Right lobe of liver (tissue), 6 donors: ENCODE results near the gene ABCD4. TPM values are rescaled to one million over a fixed set of nuclear protein-coding genes. Genes with fewer than 3 reads are reported as not detected.

ENCODE experiments used
- ATAC-seq, 4 donors: fragments of 200-7000 bp; cut with Tn5 transposase; one replicate each; pipeline ENCODE4 v1.9.1; 2020; ENCODE audit warnings: mild to moderate bottlenecking in 4 of 4, moderate library complexity in 4 of 4
- DNase-seq, 3 donors: peaks; one replicate each; pipeline ENCODE4 v3.0.0-alpha.2; 2020
- H3K27ac ChIP-seq, 3 donors: fragments of 200-600 bp; one replicate each; pipeline ENCODE4 v1.8.0; 2022
- H3K27me3 ChIP-seq, 2 donors: fragments of 200-600 bp; one replicate each; pipeline ENCODE4 v1.8.0; 2022
- H3K36me3 ChIP-seq, 4 donors: fragments of 200-600 bp; sonication (generic) in 1 of 4; one replicate each; pipeline versions ENCODE4 v1.5.1 to v1.8.0; 2017 to 2022; ENCODE audit warnings: control low read depth in 1 of 4
- H3K4me1 ChIP-seq, 4 donors: fragments of 200-600 bp; sonication (generic) in 1 of 4; one replicate each; pipeline versions ENCODE4 v1.5.1 to v1.8.0; 2017 to 2022; ENCODE audit warnings: control low read depth in 1 of 4
- H3K4me3 ChIP-seq, 3 donors: fragments of 200-600 bp; one replicate each; pipeline ENCODE4 v1.8.0; 2022
- H3K9me3 ChIP-seq, 4 donors: fragments of 200-600 bp; sonication (generic) in 1 of 4; one replicate each; pipeline versions ENCODE4 v1.5.1 to v1.8.0; 2017 to 2022; ENCODE audit warnings: control low read depth in 1 of 4
- POLR2A ChIP-seq: fragments of 450-650 bp; IDR thresholded peaks from one replicate; pipeline ENCODE4 v1.6.1; 2017; ENCODE audit warnings: antibody characterized with exemption, mild to moderate bottlenecking
- WGBS: methylation state at CpG from one replicate; pipeline ENCODE4 v1.1.6; 2018; ENCODE audit warnings: low coverage, low lambda C conversion rate; ENCODE audit not compliant: insufficient coverage; ENCODE audit errors: missing lambda C conversion rate; 5-methylcytosine and 5-hydroxymethylcytosine counted together
- intact Hi-C, 2 donors: fragments of 100-400 bp; cut with DNase I; formaldehyde crosslinking; loops; one replicate each; pipeline versions ENCODE4 v1.11.2 to v1.14.1; 2022
- total RNA-seq, 6 experiments: library from RNA; depleted of rRNA in 2 of 6; stranded (reverse); fragments of >200 nt in 2 of 6; fragmentation: NEBNext Ultra II Directional in 3 of 6; extraction: Animal tissue kit (Norgen Biotek cat#: 25700) in 3 of 6; gene quantifications; one replicate each; pipeline versions ENCODE4 v1.1.0 to v1.2.4, GENCODE V29; 2016 to 2023
- TF ChIP-seq, protein P1 (sequence below), 4 donors: fragments of 200-600 bp in 3 of 4; fragments of 450-650 bp in 1 of 4; IDR thresholded peaks; one replicate each; pipeline versions ENCODE4 v1.5.1 to v1.8.0; 2016 to 2022; ENCODE audit warnings: antibody characterized with exemption in 4 of 4, mild to moderate bottlenecking in 2 of 4
- donor health status: DM: no; HTN: yes; CAD: no.
- donor health status: DM: no; HTN: no; CAD: no.
- donor health status: DM: no; HTN: no; CAD: no.
- donor health status: DM: no; HTN: yes; CAD: no.
- donor health status: DM: no; HTN: yes; CAD: no.

ABCD4 gene
- total RNA-seq, 6 experiments from 2014 or later, result 20.3 to 39.3 (median 32.2) TPM

DNA sequence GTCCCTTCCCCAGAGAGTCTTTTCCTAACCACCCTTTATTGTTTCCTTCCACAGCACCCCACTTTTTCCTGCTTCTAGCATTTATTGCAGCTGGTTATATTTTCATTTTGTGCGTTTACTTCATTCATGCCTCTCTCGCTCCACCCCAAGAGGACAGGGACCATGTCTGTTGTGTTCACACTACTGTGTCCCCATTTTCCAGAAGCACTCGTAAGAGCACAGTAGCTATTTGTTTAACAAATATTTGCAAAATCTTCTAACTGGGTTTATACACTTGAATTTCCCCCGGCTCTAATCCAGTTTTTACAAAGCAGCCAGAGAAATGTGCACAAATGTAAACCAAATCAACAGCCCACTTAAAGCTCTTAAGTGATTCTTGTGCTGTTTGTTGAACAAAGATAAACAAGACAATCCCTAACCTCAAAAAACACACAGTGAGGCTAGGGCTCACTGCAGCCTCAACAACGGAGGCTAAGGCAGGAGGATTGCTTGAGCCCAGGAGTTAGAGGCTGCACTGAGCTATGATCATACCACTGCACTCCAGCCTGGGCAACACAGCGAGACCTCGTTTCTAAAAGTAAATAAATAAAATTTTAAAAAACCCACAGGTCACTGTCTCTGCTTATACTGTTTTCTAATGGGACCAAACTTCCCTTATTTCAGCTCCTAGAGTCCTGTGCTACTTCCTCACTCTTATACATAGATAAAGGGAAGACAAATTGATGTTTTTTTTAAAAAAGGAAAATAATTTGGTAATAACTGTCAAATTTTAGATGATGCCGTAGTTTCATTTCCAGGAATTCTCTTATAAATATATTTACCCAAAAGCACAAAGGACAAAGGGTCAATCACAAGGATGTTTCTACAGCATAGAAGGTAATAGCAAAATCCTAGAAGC is 6.6 kb upstream of the ABCD4 start:
- TF ChIP-seq, protein P1, sequence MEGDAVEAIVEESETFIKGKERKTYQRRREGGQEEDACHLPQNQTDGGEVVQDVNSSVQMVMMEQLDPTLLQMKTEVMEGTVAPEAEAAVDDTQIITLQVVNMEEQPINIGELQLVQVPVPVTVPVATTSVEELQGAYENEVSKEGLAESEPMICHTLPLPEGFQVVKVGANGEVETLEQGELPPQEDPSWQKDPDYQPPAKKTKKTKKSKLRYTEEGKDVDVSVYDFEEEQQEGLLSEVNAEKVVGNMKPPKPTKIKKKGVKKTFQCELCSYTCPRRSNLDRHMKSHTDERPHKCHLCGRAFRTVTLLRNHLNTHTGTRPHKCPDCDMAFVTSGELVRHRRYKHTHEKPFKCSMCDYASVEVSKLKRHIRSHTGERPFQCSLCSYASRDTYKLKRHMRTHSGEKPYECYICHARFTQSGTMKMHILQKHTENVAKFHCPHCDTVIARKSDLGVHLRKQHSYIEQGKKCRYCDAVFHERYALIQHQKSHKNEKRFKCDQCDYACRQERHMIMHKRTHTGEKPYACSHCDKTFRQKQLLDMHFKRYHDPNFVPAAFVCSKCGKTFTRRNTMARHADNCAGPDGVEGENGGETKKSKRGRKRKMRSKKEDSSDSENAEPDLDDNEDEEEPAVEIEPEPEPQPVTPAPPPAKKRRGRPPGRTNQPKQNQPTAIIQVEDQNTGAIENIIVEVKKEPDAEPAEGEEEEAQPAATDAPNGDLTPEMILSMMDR (IDR thresholded peaks at IDR 0.05), result no peak
- TF ChIP-seq POLR2A, result no peak
- WGBS, result 54% methylated on average over 8 of the region's 8 CpGs

DNA sequence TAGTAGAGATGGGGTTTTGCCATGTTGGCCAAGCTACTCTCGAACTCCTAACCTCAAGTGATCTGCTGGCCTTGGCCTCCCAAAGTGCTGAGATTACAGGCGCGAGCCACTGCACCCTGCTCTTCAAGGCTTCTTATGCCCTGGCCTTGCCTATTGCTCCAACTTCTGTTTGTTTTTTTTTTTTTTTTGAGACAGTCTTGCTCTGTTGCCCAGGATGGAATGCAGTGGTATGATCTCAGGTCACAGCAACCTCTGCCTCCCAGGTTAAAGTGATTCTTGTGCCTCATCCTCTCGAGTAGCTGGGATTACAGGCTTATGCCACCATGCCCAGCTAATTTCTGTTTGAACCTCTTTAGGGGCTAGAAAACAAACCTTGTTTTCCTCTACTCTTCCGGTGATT is 6.0 kb upstream of the ABCD4 start:
- TF ChIP-seq, protein P1 (IDR thresholded peaks at IDR 0.05), result no peak
- TF ChIP-seq POLR2A, result no peak
- Histone ChIP-seq H3K9me3 (no peaks in the 10 kb centered on the region), H3K4me3 (no peak overlapping the region), H3K27ac (no peak overlapping the region), H3K27me3 (no peaks in the 10 kb centered on the region), H3K36me3 (no peaks in the 10 kb centered on the region), H3K4me1 (no peaks in the 10 kb centered on the region)
- 82% methylated on average over 5 of the region's 5 CpGs for WGBS
- intact Hi-C loops, result no loop called here
- ATAC-seq (no peak), DNase-seq (no peak)

More for the DNA sequence above, 6.6 kb upstream of the ABCD4 start:
- no peaks in the 10 kb centered on the region for H3K36me3 ChIP-seq
- no peaks in the 10 kb centered on the region for H3K9me3 ChIP-seq
- no peak overlapping the region for H3K27ac ChIP-seq
- no peak overlapping the region for H3K4me3 ChIP-seq
- peak in 1 of 4 donors; percentile 56 for ATAC-seq
- no peaks in the 10 kb centered on the region for H3K27me3 ChIP-seq
- intact Hi-C loops, result no loop called here
- no peaks in the 10 kb centered on the region for H3K4me1 ChIP-seq
- DNase-seq, result no peak

DNA sequence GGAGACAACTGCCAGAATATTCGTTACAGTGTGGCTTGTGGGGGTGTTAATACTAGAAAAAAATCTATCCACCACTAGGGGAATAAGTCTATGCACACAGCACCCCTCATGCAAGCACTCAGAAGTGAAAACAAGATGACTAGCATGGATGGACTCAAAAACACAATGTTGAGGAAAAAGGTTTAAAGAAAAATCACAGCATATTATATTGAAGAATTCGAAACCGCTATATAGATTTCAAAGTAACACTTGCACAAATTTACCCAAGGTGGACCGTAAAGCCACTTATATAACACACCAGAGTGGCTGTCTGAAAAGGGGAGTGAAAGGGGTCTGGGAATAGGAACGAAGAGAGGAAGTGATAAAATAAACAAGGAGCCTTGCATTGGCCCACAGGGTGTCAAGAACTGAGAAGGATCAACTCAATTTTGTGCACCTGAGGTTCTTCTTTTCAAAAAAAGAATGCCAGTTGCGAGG is 544 bp downstream of the ABCD4 start:
- Histone ChIP-seq H3K27ac (peak overlapping the region; percentile 58 to 89 (median 86)), H3K36me3 (peaks cover 0 to 20% (median 4%) of the 10 kb centered on the region in 4 donors), H3K9me3 (no peaks in the 10 kb centered on the region), H3K4me3 (peak overlapping the region; percentile 75 to 97 (median 94)), H3K4me1 (peaks cover 0 to 6% (median 2%) of the 10 kb centered on the region in 4 donors), H3K27me3 (no peaks in the 10 kb centered on the region)
- DNase-seq, result no peak
- TF ChIP-seq, protein P1 (IDR thresholded peaks at IDR 0.05), result peak; percentile 35 to 45 (median 39)
- TF ChIP-seq POLR2A, result no peak
- under 1% methylated on average over 6 of the region's 6 CpGs for WGBS
- intact Hi-C loops, result no loop called here
- peak; percentile 55 to 66 (median 60) for ATAC-seq

DNA sequence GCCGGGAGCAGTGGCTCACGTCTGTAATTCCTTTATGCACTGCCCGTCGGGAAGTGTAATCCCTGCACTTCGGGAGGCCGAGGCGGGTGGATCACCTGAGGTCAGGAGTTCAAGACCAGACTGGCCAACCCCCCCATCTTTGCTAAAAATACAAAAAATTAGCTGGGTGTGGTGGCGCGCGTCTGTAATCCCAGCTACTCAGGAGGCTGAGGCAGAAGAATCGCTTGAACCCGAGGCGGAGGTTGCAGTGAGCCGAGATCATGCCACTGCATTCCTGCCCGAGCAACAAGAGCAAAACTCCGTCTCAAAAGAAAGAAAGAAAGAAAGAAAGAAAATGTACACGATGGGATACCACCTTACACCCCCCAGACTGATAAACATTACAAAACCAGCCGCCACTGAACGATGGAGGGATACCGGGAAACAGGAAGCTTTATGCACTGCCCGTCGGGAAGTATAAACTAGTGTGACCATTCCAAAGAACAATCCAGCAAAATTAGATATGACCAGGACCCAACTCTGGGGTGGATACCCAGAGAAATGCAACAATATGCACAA is 1.1 kb downstream of the ABCD4 start:
- no peak for TF ChIP-seq POLR2A
- TF ChIP-seq, protein P1 (IDR thresholded peaks at IDR 0.05), result no peak
- intact Hi-C loops, result no loop called here

More for the DNA sequence above, 1.1 kb downstream of the ABCD4 start:
- Histone ChIP-seq H3K4me3 (peak overlapping the region; percentile 75 to 97 (median 94)), H3K27me3 (no peaks in the 10 kb centered on the region), H3K27ac (peak overlapping the region in 1 of 3 donors; percentile 89), H3K4me1 (peaks cover 0 to 6% (median 2%) of the 10 kb centered on the region in 4 donors), H3K9me3 (no peaks in the 10 kb centered on the region), H3K36me3 (peaks cover 0 to 25% (median 7%) of the 10 kb centered on the region in 4 donors)
- ATAC-seq (no peak), DNase-seq (no peak)
- WGBS, result 18% methylated on average over 22 of the region's 22 CpGs
